ENCODE data around the gene AKR1C2. TPM values are rescaled to one million over a fixed set of nuclear protein-coding genes. Genes with fewer than 3 reads are reported as not detected.
"Not testable (repeated sequence)": the region's sequence is repeated elsewhere in the genome, so short reads cannot be mapped to it uniquely, and the experiment has no call there.

The AKR1C2 gene
- 0.25 TPM for total RNA-seq (2021; ENCODE audit: unreplicated experiment)
- polyA plus RNA-seq (2012), result 0.16 and 0.55 TPM in 2 replicates
- percentile 15 among the genes with signal in this experiment for Bru-seq, nascent RNA
- BruChase-seq, experiment 1, labeled RNA remaining after a 6-hour chase, result percentile 15 among the genes with signal in this experiment
- BruChase-seq, experiment 2, labeled RNA remaining after a 2-hour chase, result percentile 20 among the genes with signal in this experiment
- long read RNA-seq, result 0 reads

GRCh38 chr10:5003127-5004029 is at the start of gene AKR1C2:
Gene AKR1C2, minus strand, starts transcription at chr10:5003857. Its CDS starts 22 bp downstream, at chr10:5003835.
- BruUV-seq (replicated peaks); CTCF ChIA-PET; H4K20me1 ChIP-seq (ENCODE audit: insufficient read depth); H3K4me3 ChIP-seq (replicated peaks in 1 of 2; ENCODE audit: low read depth in 1 of 2, low read length in 2 of 2); H2AFZ ChIP-seq (ENCODE audit: low read depth, low read length, poor library complexity, severe bottlenecking); H3K27me3 ChIP-seq (ENCODE audit: insufficient read depth, low read length); POLR2A ChIA-PET; H3K79me2 ChIP-seq (ENCODE audit: insufficient read depth, low read length); H3K27ac ChIP-seq (ENCODE audit: low read depth, low read length); H3K4me1 ChIP-seq (ENCODE audit: control insufficient read depth in 1 of 2, insufficient read depth in 2 of 2, low read length in 2 of 2); H3K9me3 ChIP-seq (ENCODE audit: control insufficient read depth in 1 of 2, insufficient read depth in 1 of 2, low read depth in 1 of 2, low read length in 2 of 2); H3K36me3 ChIP-seq (ENCODE audit: control insufficient read depth in 1 of 2, insufficient read depth in 2 of 2, low read length in 2 of 2); H3K9me2 ChIP-seq (ENCODE audit: insufficient read depth); H3K9ac ChIP-seq (ENCODE audit: low read length); intact Hi-C loops (cut with micrococcal nuclease); RAD21 ChIA-PET (ENCODE audit: low non-redundant PET in 1 of 2, low total read pairs in 2 of 2, uncharacterized antibody in 2 of 2, unreplicated experiment in 2 of 2); DNase-seq (ENCODE audit: low read depth, low spot score); H3K4me2 ChIP-seq (ENCODE audit: low read length): not testable (repeated sequence)
- ATAC-seq, result peak; percentile 73

GRCh38 chr10:5052951-5053500 is 49.4 kb upstream of the AKR1C2 start:
- H3K9me2 ChIP-seq (ENCODE audit: insufficient read depth); H3K4me2 ChIP-seq (ENCODE audit: low read length); H3K27ac ChIP-seq (ENCODE audit: low read depth, low read length); H3K9ac ChIP-seq (ENCODE audit: low read length); H2AFZ ChIP-seq (ENCODE audit: low read depth, low read length, poor library complexity, severe bottlenecking); BruUV-seq (replicated peaks); H3K36me3 ChIP-seq (ENCODE audit: control insufficient read depth in 1 of 2, insufficient read depth in 2 of 2, low read length in 2 of 2); ATAC-seq; DNase-seq (ENCODE audit: low read depth, low spot score); POLR2A ChIA-PET; H3K9me3 ChIP-seq (ENCODE audit: control insufficient read depth in 1 of 2, insufficient read depth in 1 of 2, low read depth in 1 of 2, low read length in 2 of 2); H3K79me2 ChIP-seq (ENCODE audit: insufficient read depth, low read length); intact Hi-C loops (cut with micrococcal nuclease); H3K4me1 ChIP-seq (ENCODE audit: control insufficient read depth in 1 of 2, insufficient read depth in 2 of 2, low read length in 2 of 2); H4K20me1 ChIP-seq (ENCODE audit: insufficient read depth); H3K27me3 ChIP-seq (ENCODE audit: insufficient read depth, low read length); H3K4me3 ChIP-seq (replicated peaks in 1 of 2; ENCODE audit: low read depth in 1 of 2, low read length in 2 of 2); RAD21 ChIA-PET (ENCODE audit: low non-redundant PET in 1 of 2, low total read pairs in 2 of 2, uncharacterized antibody in 2 of 2, unreplicated experiment in 2 of 2); CTCF ChIA-PET: not testable (repeated sequence)

Data from HCT116 (cell line).